ENCODE measurements around the gene NSA2.

DNA sequence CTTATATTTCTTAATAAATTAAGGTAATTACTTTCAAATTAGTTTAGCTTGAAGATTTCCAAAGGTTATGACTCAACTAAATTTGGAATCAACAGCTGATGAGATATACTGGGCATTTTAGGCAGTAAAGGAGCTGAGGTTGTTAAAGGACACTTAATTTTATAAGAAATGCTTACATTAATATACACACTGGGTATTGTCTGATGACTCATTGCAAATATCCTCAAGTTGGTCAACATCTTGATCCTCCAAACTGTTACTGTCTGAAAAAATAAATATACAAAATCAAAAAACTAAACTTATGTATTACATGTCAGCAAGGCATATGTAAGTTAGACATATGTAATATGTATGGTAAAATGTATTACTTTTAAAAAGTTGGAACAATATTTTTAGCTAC lies 3.5 kb upstream of the NSA2 start:
- TF ChIP-seq GATA3 (IDR thresholded peaks at IDR 0.05; ENCODE audit: low read depth, low read length) (no peak), GATA2 (IDR thresholded peaks at IDR 0.05; ENCODE audit: low read depth, low read length) (no peak)
